HG03354 (cell line): ENCODE results near the gene NXPE1.
"Not testable (repeated sequence)": the region's sequence is repeated elsewhere in the genome, so short reads cannot be mapped to it uniquely, and the experiment has no call there.

Experiments
- ATAC-seq: cut with Tn5 transposase; IDR thresholded peaks from one replicate; pipeline ENCODE4 v1.9.1; 2021; ENCODE audit warnings: mild to moderate bottlenecking; ENCODE audit not compliant: unreplicated experiment, poor library complexity, severe bottlenecking

The NXPE1 gene

DNA sequence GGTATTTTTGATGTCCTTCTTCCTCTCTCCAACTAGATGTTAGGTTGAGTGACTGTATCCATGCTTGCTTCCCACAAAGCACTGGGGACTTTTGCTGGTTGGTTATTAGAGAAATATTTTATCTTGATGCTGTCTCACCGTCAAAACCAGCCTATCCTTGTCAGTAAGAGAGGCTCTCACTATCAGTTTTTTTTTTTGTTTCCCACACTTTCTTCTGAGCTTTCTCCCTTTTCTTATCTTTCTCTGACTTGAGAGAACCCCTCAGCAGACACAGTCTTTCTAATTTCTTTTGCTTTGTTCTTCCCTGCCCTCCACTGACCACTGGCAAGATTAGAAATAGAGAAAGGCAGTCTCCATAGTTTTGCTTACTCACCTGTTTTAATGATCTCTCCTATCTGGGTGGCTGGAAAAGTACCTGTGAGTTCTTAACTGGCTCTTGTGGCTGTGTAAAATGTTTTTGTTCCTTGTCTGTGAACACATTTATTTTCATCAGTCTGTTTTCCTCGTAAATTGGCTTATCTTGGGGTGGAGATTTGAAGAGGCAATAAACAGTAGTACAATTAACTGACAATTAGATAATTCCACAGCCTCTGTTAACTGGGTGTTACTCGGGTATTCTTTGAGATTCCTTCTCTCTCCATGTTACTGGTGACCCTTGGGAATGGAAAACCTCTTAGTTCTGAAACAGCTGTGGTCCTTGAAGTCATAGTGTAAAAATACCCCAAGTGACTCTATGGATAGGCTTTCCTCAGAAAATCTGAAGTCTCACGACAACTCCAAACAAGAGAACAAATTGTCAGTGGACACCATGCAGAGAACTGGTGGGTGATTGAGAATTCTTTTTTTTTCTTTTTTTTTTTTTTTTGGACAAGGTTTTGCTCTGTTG lies at the start of gene NXPE1:
NXPE1 (minus strand) TSS at position 457 of the 886 bp plus-strand sequence. CDS start 8,680 bp downstream, outside the sequence.
- ATAC-seq: no peak

DNA sequence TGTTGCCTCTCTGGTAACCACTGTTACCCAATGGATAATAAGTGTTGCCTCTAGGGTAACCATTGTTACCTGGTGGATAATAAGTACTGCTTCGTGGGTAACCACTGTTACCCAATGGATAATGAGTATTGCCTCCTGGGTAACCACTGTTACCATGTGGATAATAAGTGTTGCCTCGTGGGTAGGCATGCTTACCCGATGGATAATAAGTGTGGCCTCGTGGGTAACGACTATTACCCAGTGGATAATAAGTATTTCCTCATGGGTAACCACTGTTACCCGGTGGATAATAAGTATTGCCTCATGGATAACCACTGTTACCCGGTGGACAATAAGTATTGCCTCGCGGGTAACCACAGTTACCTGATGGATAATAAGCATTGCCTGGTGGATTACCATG lies 49.7 kb upstream of the NXPE1 start:
- ATAC-seq: no peak

DNA sequence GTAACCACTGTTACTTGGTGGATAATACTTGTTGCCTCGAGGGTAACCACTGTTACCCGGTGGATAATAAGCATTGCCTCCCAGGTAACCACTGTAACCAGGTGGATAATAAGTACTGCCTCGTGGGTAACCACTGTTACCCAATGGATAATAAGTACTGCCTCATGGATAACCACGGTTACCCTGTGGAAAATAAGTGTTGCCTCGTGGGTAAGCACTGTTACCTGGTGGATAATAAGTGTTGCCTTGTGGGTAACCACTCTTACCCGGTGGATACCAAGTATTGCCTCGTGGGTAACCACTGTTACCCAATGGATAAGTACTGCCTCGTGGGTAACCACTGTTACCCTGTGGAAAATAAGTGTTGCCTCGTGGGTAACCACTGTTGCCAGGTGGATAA lies 48.9 kb upstream of the NXPE1 start:
- not testable (repeated sequence) for ATAC-seq

DNA sequence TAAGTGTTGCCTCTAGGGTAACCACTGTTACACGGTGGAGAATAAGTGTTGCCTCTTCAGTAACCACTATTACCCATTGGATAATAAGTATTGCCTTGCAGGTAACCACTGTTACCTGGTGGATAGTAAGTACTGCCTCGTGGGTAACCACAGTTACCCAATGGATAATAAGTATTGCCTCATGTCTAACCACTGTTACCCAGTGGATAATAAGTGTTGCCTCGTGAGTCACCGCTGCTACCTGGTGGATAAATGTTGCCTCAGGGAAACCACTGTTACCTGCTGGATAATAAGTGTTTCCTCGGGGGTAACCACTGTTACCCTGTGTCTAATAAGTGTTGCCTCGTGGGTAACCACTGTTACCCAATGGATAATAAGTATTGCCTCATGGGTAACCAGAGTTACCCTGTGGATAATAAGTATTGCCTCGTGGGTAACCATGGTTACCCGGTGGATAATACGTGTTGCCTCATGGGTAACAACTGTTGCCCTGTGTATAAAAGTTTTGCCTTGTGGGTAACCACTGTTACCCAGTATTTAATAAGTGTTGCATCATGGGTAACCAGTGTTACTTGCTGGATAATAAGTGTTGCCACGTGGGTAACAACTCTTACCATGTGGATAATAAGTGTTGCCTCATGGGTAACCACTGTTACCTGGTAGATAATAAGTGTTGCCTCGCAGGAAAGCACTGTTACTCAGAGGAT lies 48.2 kb upstream of the NXPE1 start:
- no peak for ATAC-seq

DNA sequence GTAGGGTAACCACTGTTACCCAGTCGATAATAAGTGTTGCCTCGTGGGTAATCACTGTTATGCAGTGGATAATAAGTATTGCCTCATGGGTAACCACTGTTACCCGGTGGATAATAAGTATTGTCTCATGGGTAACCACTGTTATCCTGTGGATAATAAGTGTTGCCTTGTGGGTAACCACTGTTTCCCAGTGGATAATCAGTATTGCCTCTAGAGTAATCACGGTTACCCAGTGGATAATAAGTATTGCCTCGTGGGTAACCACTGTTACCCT lies 47.1 kb upstream of the NXPE1 start:
- not testable (repeated sequence) for ATAC-seq

DNA sequence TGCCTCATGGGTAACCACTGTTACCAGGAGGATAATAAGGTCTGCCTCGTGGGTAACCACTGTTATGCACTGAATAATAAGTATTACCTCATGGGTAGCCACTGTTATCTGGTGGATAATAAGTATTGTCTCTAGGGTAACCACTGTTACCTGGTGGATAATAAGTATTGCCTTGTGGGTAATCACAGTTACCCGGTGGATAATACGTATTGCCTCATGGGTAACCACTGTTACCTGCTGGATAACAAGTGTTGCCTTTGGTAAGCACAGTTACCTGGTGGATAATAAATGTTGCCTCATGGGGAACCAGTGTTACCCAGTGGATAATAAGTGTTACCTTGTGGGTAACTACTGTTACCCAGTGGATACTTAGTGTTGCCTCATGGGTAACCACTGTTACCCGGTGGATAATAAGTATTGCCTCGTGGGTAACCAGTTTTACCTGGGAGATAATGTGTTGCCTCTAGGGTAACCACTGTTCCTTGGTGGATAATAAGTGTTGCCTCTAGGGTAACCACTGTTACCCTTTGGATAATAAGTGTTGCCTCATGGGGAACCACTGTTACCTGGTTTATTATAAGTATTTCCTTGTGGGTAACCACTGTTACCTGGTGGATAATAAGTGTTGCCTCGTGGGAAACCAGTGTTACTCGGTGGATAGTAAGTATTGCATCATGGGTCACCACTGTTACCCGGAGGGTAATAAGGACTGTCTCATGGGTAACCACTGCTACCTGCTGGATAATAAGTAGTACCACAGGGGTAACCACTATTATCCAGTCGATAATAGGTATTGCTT lies 46.5 kb upstream of the NXPE1 start:
- ATAC-seq: no peak

DNA sequence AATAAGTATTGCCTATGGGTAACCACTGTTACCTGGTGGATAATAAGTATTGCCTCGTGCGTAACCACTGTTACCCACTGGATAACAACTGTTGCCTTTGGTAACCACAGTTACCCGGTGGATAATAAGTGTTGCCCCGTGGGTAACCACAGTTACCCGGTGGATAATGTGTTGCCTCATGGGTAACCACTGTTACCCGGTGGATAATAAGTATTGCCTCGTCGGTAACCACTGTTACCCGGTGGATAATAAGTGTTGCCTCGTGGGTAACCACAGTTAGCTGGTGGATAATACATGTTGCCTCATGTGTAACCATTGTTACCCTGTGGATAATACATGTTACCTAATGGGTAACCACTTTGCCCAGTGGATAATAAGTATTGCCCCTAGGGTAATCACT lies 45.7 kb upstream of the NXPE1 start:
- ATAC-seq: no peak

DNA sequence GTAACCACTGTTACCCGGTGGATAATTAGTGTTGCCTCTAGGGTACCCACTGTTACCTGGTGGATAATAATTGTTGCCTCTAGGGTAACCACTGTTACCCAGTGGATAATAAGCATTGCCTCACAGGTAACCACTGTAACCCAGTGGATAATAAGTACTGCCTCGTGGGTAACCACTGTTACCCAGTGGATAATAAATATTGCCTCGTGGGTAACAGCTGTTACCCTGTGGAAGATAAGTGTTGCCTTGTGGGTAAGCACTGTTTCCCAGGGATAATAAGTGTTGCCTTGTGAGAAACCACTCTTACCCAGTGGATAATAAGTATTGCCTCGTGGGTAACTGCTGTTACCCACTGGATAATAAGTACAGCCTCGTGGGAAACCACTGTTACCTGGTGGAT lies 45.2 kb upstream of the NXPE1 start:
- no peak for ATAC-seq

DNA sequence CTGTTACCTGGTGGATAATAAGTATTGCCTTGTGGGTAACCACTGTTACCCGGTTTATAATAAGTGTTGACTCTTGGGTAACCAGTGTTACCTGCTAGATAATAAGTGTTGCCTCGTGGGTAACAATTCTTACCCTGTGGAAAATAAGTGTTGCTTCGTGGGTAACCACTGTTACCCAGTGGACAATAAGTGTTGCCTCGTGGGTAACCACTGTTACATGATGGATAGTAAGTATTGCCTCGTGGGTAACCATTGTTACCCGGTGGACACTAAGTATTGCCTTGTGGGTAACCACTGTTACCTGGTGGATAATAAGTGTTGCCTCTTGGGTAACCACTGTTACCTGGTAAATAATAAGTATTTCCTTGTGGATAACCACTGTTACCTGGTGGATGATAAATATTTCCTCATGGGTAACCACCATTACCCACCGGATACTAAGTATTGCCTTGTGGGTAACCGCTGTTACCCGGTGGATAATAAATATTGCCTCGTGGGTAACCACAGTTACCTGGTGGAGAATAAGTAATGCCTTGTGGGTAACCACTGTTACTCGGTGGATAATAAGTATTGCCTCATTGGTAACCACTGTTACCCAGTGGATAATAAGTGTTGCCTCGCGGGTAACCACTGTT lies 44.6 kb upstream of the NXPE1 start:
- ATAC-seq: no peak

DNA sequence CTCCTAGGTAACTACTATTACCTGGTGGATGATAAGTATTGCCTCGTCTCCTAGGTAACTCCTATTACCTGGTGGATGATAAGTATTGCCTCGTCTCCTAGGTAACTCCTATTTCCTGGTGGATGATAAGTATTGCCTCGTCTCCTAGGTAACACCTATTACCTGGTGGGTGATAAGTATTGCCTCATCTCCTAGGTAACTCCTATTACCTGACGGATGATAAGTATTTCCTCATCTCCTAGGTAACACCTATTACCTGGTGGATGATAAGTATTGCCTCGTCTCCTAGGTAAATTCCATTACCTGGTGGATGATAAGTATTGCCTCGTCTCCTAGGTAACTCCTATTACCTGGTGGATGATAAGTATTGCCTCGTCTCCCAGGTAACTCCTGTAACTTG lies 43.5 kb upstream of the NXPE1 start:
- not testable (repeated sequence) for ATAC-seq

DNA sequence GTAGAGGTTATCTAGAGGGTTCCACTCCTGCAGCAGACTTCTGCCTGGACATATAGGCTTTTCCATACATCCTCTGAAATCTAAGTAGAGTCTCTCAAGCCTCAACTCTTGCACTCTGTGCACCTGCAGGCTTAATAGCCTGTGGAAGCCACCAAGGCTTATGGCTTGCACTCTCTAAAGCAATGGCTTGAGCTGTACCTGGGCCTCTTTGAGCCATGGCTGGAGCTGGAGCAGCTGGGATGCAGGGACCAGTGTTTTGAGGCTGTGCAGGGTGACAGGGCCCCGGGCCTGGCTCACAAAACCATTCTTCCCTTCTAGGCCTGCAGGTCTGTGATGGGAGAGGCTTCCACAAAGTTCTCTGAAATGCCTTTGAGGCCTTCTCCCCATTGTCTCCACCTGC lies 38.8 kb upstream of the NXPE1 start:
- no peak for ATAC-seq

DNA sequence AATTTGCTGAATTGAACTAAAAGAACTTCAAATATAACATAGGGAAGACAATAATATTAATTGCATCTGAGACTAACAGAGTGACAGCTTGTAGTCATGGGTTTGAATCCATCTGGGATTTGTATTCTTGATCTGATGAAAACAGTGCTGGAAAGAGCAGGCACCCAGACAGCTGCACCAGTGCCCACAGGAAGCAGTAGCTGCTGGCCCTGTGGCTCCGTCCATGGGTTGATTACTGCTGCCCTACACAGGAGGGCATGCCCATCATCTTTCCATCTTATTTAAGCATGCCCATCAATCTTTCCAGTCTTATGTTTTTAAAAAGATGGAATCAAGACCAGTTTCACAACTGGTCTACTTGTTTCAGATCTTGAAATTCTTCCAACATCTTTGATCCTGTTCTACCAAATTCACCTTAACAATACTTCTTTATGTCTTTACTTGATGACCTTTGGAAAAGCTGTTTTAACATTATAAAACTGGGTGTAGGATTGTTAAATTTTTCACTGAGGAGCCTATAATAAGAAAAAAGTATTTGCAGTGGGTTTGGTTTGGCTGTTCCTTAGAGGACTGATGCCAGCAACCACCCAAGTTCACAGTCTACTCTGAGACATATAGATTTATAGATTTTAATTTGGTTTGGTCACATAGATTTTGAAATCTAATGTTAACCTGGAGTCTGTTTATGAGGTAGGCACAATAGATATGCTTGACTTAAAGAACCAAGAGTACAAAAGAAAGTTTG lies 36.7 kb upstream of the NXPE1 start:
- ATAC-seq: no peak

DNA sequence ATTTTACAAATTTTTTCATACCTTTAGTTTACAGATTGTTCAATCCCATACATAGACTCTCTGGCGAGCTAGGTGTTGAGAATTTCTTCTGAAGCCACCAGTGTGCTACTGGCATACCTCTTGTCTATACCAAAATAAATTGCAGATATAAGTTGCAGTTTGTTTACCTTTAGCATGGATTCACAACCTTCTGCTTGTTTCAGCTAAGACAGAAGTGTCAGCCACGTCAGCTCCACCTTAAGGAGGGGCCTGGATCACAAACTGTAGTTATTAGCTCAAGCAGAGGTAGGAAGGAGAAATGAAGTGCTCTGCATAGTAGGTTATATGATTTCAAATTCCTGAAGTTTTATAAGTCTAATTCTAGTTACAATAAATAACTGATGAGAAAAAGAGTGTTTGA lies 35.9 kb upstream of the NXPE1 start, which contains the start of gene NXPE4:
NXPE4 (minus strand) TSS at position 216 of the 400 bp plus-strand sequence. CDS start 1,027 bp downstream, outside the sequence.
- no peak for ATAC-seq

DNA sequence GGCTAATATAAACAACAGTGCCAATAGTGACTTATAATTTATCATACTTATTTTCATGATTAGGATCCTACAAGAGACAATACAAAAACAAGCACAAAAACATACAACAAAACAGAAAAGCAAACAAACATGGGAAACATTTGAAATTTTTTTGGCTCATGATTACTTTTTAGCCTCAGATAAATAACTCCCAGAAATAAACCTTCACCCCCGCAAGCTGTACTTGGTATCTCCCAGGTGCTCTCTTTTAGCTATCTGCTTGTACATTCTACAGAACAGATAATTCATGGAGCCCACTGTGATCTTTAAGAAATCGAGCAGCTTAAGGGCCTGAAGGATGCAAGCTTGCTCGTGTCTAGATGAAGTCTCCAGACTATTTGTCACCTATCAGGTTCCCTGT lies 35.0 kb upstream of the NXPE1 start:
- no peak for ATAC-seq

DNA sequence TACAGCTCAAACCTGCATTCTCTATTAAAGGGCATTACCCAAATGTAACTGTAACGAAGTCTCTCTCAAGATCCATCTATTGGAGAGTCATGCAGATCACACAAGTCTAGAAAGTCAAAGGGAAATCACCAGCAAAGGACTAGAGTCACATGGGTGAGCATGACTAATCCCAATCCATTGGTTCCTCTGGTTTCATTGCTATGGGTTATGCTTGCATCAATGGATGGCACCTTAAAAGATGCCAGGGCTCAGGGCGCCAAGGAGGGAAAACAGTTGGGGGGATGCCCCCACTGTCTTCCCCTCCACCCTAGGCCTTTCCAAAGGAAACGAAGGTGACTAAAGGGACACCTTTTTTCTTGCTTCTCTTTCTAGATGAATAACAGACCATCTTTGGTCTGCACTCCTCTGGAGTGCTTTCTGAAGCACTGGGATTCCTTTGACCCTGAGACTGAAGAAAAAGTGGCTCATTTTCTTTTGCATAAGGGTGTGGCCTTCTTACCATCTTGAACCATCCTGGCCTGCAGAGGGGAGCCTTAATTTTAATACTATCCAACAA lies 27.8 kb upstream of the NXPE1 start:
- no peak for ATAC-seq

DNA sequence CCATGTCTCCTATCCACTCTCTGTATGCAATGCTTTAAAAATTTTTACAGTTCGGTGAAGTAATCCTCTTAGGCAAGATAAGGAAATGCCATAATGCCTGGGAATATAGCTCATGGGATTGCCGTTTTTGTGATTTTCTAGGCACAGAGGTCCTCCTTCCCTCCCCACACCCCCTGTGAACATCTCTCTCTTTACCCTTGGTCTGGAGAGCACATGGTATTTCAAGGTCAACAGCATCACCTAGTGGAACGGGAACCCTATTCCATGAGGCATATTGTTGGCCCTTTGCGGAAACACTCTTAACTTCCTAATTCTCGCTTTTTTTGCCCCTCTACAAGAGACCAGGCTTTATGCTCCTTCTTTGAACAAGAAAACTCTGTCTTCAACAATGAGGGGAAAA lies 27.1 kb upstream of the NXPE1 start:
- ATAC-seq: no peak

DNA sequence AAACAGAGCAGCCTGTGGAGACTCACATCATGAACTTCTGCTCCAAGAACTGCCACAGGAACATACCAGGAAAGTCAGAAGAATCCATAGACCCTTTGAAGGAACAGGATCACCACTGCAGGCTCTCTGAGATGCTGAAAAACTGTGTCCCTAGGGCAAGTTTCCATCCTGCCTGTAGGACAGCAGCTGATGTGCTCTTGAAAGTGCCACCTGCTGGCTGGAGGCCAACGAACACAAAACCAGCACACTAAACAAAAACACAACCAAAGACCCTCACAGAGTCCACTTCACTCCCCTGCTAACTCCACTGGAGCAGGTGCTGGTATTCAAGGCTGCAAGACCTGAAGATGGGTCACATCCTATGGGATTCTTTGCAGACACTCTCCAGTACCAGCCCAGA lies 12.0 kb upstream of the NXPE1 start:
- no peak for ATAC-seq

DNA sequence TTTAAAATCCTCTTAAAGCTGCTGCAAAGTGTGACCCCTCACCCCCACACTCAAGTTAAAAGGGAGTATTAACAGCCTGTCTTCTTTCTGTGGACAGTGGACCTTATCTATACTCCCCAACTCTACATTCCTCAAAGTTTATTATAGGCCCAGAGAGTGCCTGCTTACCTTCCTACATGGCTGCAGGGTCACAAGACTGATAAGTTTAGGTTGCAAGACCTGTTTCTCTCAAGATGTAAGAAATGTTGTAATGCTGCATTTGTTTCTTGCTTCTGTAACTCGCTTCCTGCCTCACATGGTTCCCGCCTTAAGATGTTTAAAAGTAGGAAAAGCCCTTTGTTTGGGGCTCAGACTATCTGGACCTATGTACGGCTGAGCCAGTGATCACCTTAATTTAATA lies 10.1 kb upstream of the NXPE1 start:
- ATAC-seq: no peak

DNA sequence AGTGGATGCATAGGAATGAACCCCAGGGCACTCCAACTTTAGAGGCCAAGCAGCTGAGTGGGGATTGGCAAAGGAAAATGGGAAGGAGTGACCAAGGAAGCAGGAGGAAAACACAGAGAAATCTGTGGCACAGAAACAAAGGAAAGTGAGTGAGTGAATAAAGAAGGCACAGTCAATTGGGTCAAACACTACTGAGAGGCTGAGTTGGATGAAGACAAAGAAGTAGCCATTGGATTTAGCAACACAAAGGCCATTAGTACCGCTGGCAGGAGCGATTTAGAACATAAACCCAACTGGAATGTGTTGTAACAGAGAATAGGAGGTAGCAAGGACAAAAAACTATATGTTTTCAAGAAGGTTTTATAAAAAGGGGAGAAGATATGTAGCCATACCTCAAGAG lies 6.6 kb upstream of the NXPE1 start:
- no peak for ATAC-seq
